GM18498 (cell line): ENCODE measurements around the gene OCA2.
"Not testable (repeated sequence)": the region's sequence is repeated elsewhere in the genome, so short reads cannot be mapped to it uniquely, and the experiment has no call there.

ENCODE experiments used
- ATAC-seq: cut with Tn5 transposase; IDR thresholded peaks from one replicate; pipeline ENCODE4 v1.9.1; 2021; ENCODE audit warnings: mild to moderate bottlenecking, moderate library complexity; ENCODE audit not compliant: unreplicated experiment

The OCA2 gene

GRCh38 chr15:27853624-27854455 lies 245.3 kb downstream of the OCA2 start:
- no peak for ATAC-seq

GRCh38 chr15:27851858-27852210 lies 247.3 kb downstream of the OCA2 start:
- ATAC-seq: no peak

- ATAC-seq: no peak
These were observed 247.9 kb downstream of the OCA2 start for GRCh38 chr15:27850981-27851857.

DNA sequence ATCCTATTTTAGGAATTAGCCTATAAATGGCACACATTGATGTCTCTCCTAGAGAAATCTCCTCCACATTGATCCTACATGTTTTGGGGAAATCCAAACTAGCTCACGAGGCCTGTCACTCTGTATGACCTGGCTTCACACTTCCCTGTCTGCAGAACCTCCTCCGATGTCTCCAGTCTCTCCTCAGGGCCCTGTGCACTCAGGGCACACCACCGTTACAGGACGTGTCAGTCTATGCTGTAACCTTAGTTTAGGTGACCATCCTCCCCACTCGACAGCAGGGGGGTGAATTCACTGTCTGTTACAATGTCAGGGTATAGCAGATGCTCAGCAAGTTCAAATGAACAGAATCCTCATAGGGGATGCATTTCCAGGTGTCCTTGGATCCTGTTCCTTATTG lies 249.1 kb downstream of the OCA2 start:
- no peak for ATAC-seq

GRCh38 chr15:27848936-27849335 lies 250.2 kb downstream of the OCA2 start:
- ATAC-seq: not testable (repeated sequence)

GRCh38 chr15:27847775-27848710 lies 251.1 kb downstream of the OCA2 start:
- no peak for ATAC-seq

GRCh38 chr15:27846722-27847395 lies 252.3 kb downstream of the OCA2 start:
- ATAC-seq: no peak

- no peak for ATAC-seq
These were observed 253.4 kb downstream of the OCA2 start for GRCh38 chr15:27845535-27846369.

GRCh38 chr15:27844018-27844666 lies 255.0 kb downstream of the OCA2 start:
- ATAC-seq: no peak

DNA sequence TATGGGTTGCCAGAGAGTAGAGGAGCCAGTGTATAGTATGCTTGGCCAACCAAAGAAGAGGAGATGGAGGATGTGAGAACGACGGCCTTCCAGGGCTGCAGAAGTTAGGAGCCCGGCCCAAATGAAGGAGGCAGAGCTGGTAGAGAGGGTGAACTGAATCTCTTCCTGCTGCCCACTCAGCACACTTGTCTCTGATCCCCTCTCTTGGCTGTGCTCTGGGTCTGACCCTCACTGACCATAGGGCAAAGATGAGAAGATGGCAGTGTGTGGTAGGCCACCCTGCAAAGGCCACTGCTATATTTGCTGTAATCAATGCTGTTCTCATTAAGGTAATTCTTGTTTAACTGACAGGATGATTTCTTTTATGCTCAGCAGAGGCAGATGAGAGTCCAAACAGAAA lies 256.0 kb downstream of the OCA2 start:
- no peak for ATAC-seq

- no peak for ATAC-seq
These were observed 256.6 kb downstream of the OCA2 start for GRCh38 chr15:27842526-27842925.

- ATAC-seq: no peak
These were observed 263.7 kb downstream of the OCA2 start for GRCh38 chr15:27835233-27835939.

DNA sequence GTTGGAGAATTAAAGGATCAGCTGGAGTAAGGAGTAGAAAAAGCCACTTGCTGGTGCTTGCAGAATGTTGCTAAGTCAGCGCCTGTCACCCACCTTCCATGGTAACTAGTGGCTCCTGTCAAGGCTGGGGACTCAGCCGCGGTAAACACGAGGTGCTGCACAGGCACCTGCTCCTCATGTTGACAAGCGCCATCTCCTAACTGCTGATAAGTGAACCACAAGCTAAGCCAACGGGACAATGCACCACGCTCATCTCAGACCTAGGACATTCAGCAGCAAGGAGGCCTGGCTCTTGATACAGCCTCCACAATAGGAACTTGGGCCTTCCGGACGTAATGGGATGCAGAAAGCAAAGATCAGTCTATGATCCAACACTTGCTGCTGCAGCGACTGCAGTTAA lies 264.4 kb downstream of the OCA2 start:
- no peak for ATAC-seq

GRCh38 chr15:27833974-27834373 lies 265.1 kb downstream of the OCA2 start:
- ATAC-seq: no peak

DNA sequence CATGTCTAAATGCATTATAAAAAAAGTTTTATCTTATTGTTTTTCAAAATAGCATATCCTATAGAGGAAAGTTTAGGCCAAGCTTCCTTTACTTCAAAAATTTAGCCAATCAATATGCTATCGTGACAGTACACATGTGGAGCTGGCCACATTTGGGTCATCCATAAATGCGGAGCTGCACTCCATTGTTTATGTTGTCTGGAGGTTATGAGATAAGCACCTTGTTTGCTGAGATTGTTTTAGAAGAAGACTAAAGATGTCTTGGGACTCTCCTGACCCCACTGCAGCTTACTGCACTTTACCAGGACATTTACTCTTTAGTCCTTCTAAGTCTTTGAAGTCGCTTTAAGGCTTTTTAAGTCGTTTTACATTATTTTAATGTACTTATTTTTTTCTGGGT lies 265.9 kb downstream of the OCA2 start:
- no peak for ATAC-seq

DNA sequence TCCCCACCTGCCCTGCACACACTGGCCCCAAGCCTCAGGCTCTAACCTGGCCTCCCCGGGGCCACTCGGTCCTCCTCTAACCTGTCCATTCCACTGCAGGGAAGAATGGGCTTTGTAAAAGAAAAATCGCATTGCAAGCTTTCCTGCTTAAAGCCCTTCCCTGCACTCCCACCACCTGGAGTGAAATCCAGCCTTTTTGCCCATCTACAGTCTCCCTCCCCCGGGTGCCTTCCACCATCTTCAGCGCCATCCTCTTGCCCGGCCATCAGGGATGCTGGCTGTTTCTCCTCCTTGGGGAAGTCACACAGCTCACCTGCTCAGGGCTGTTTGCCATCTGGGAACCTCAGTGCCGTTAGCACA lies 266.9 kb downstream of the OCA2 start:
- no peak for ATAC-seq

DNA sequence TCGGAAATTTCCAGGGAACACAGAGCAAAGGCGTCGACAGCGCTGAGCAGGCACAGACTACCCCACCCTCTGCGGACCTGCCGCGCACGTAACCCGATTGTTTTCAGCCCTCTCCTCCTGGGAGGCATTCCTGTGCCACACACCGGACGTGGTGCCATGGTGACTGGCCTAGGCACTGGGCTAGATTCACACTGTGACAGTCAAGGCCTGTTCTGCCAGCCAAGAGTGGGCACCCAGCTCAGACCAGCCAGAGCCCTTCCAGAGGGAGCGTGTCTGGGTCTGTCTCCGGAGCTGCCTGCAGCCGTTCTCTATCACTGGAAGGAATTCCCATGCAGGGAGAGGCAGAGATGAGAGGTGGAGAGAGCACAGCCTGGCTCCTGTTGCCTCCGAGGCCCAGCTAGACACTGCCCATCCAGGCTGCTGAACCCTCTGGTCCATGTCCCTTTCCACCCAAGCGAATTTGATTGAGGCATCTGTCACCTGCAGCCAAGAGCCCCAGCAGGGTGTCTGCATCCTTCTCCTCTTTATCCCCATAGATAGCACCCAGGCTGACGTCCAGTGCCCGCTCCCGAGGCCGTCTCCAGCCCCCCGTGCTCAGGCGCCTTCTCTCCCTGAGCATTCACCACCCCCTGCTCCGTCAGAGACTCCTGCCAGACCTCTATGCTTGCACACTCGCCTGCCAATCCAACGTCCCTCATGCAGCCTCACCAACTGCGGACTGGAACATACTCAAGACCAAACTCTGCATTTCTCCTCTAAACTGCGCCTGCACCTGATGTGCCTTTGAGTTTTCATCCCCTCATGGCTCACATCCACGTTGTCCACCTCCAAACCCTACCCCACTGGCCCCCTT lies 267.5 kb downstream of the OCA2 start:
- ATAC-seq: no peak

- no peak for ATAC-seq
These were observed 270.4 kb downstream of the OCA2 start for GRCh38 chr15:27828746-27829145.
